Dedifferentiated amniotic fluid mesenchymal stem cell (primary cell): Measurements from ENCODE around the gene SATB1.
"Not testable (repeated sequence)": the region's sequence is repeated elsewhere in the genome, so short reads cannot be mapped to it uniquely, and the experiment has no call there.

Experiments
- DNase-seq: peaks from one replicate; pipeline ENCODE4 v3.0.0-alpha.2; 2016; ENCODE audit errors: extremely low spot score

SATB1 gene

GRCh38 chr3:18351823-18352744 is 73.1 kb downstream of the SATB1 start:
- DNase-seq, result no peak

GRCh38 chr3:18351069-18351628 is 74.0 kb downstream of the SATB1 start:
- no peak for DNase-seq

GRCh38 chr3:18349197-18349798 is 75.8 kb downstream of the SATB1 start:
- no peak for DNase-seq

- no peak for DNase-seq
Observed at GRCh38 chr3:18346097-18346496, 79.0 kb downstream of the SATB1 start.

- DNase-seq, result no peak
Observed at GRCh38 chr3:18345015-18345367, 80.1 kb downstream of the SATB1 start.

- DNase-seq, result no peak
Observed at GRCh38 chr3:18344306-18345014, 80.7 kb downstream of the SATB1 start.

- DNase-seq, result no peak
Observed at GRCh38 chr3:18343809-18344208, 81.3 kb downstream of the SATB1 start.

- no peak for DNase-seq
Observed at GRCh38 chr3:18338827-18339514, 86.2 kb downstream of the SATB1 start.

GRCh38 chr3:18337231-18337630 is 87.9 kb downstream of the SATB1 start:
- DNase-seq, result no peak

- DNase-seq, result no peak
Observed at GRCh38 chr3:18334837-18335601, 90.1 kb downstream of the SATB1 start.

GRCh38 chr3:18330772-18331441 is 94.2 kb downstream of the SATB1 start:
- DNase-seq, result not testable (repeated sequence)

- DNase-seq, result no peak
Observed at GRCh38 chr3:18308096-18308650, 117.0 kb downstream of the SATB1 start.

- DNase-seq, result no peak
Observed at GRCh38 chr3:18307529-18307928, 117.6 kb downstream of the SATB1 start.

- no peak for DNase-seq
Observed at GRCh38 chr3:18302517-18302916, 122.6 kb downstream of the SATB1 start.

- no peak for DNase-seq
Observed at GRCh38 chr3:18301781-18302180, 123.4 kb downstream of the SATB1 start.

- no peak for DNase-seq
Observed at GRCh38 chr3:18300916-18301315, 124.2 kb downstream of the SATB1 start.

GRCh38 chr3:18297126-18297525 is 128.0 kb downstream of the SATB1 start:
- no peak for DNase-seq
